Vagina (tissue), 2 donors: ENCODE measurements around the gene MSANTD1. TPM values are rescaled to one million over a fixed set of nuclear protein-coding genes. Genes with fewer than 3 reads are reported as not detected.

Experiments
- DNase-seq, 2 donors: peaks; one replicate each; pipeline ENCODE4 v3.0.0-alpha.2; 2017; ENCODE audit errors: extremely low spot score in 2 of 2
- H3K27ac ChIP-seq: fragments of 200-600 bp; sonication (generic); one replicate; pipeline ENCODE4 v1.5.1; 2019
- H3K27me3 ChIP-seq: fragments of 200-600 bp; sonication (generic); one replicate; pipeline ENCODE4 v1.5.1; 2019
- H3K36me3 ChIP-seq, 2 donors: fragments of 200-600 bp; sonication (generic); one replicate each; pipeline ENCODE4 v1.5.1; 2017 to 2019
- H3K4me1 ChIP-seq: fragments of 200-600 bp; sonication (generic); one replicate; pipeline ENCODE4 v1.5.1; 2019
- H3K4me3 ChIP-seq, 2 donors: fragments of 200-600 bp; sonication (generic); 1 replicate in 1 of 2; 2 replicates in 1 of 2; pipeline ENCODE4 v1.5.1; 2016 to 2019
- H3K9me3 ChIP-seq: fragments of 200-600 bp; sonication (generic); one replicate; pipeline ENCODE4 v1.5.1; 2019
- POLR2A ChIP-seq, 2 donors: fragments of 450-650 bp; IDR thresholded peaks; one replicate each; pipeline ENCODE4 v1.6.1; 2017; ENCODE audit warnings: antibody characterized with exemption in 2 of 2, mild to moderate bottlenecking in 2 of 2, moderate library complexity in 2 of 2
- POLR2AphosphoS5 ChIP-seq, 2 donors: sonication (generic); formaldehyde crosslinking; IDR thresholded peaks; one replicate each; pipeline ENCODE4 v1.9.0; 2017; ENCODE audit warnings: antibody characterized with exemption in 2 of 2, mild to moderate bottlenecking in 2 of 2, low read depth in 1 of 2; ENCODE audit not compliant: insufficient read depth in 1 of 2
- intact Hi-C: fragments of 100-400 bp; cut with DNase I; formaldehyde crosslinking; loops from one replicate; pipeline ENCODE4 v1.15.1; 2023
- total RNA-seq: library from RNA; depleted of rRNA; stranded (reverse); fragments of >200 nt; gene quantifications from one replicate; pipeline ENCODE4 v1.2.3, GENCODE V29; 2016
- TF ChIP-seq, protein P1 (sequence below), 3 experiments: fragments of 450-650 bp in 2 of 3; fragments of 200-600 bp in 1 of 3; sonication (generic) in 1 of 3; IDR thresholded peaks; one replicate each; pipeline ENCODE4 v1.5.1; 2017 to 2019; ENCODE audit warnings: antibody characterized with exemption in 3 of 3, mild to moderate bottlenecking in 2 of 3, moderate library complexity in 2 of 3

MSANTD1 gene
- total RNA-seq, 1 donor from 2014 or later = 0.49 TPM

DNA sequence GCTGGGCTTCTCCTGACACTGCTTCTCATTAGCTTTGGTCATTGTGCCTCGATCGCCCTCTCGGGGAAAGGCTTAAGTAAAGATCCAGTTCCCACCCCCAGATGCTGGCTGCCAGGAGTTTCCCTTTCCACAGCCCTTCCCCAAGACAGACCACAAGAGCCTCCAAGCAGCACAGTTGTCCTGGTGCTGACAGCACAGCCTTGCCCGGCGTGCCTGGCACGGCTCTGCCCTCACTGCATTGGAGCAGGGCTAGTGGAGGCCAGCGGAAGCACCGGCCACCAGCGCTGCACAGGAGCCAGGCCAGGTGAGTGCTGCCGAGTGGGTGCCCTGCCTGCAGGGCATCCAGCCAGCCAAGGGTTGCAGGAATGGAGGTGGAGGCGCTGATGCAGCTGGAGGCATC is 9.7 kb upstream of the MSANTD1 start:
- DNase-seq = no peak
- intact Hi-C loops = no loop called here
- H3K4me1 ChIP-seq = peaks cover 12% of the 10 kb centered on the region
- H3K27me3 ChIP-seq = no peaks in the 10 kb centered on the region
- H3K36me3 ChIP-seq = peaks cover 4 to 53% of the 10 kb centered on the region in 2 donors
- no peak overlapping the region for H3K27ac ChIP-seq
- TF ChIP-seq, protein P1, sequence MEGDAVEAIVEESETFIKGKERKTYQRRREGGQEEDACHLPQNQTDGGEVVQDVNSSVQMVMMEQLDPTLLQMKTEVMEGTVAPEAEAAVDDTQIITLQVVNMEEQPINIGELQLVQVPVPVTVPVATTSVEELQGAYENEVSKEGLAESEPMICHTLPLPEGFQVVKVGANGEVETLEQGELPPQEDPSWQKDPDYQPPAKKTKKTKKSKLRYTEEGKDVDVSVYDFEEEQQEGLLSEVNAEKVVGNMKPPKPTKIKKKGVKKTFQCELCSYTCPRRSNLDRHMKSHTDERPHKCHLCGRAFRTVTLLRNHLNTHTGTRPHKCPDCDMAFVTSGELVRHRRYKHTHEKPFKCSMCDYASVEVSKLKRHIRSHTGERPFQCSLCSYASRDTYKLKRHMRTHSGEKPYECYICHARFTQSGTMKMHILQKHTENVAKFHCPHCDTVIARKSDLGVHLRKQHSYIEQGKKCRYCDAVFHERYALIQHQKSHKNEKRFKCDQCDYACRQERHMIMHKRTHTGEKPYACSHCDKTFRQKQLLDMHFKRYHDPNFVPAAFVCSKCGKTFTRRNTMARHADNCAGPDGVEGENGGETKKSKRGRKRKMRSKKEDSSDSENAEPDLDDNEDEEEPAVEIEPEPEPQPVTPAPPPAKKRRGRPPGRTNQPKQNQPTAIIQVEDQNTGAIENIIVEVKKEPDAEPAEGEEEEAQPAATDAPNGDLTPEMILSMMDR (IDR thresholded peaks at IDR 0.05) = no peak
- TF ChIP-seq POLR2A (IDR thresholded peaks at IDR 0.05) (no peak), POLR2AphosphoS5 (IDR thresholded peaks at IDR 0.05; ENCODE audit: insufficient read depth in 1 of 2, low read depth in 1 of 2) (no peak)
- no peaks in the 10 kb centered on the region for H3K9me3 ChIP-seq
- H3K4me3 ChIP-seq = no peak overlapping the region

DNA sequence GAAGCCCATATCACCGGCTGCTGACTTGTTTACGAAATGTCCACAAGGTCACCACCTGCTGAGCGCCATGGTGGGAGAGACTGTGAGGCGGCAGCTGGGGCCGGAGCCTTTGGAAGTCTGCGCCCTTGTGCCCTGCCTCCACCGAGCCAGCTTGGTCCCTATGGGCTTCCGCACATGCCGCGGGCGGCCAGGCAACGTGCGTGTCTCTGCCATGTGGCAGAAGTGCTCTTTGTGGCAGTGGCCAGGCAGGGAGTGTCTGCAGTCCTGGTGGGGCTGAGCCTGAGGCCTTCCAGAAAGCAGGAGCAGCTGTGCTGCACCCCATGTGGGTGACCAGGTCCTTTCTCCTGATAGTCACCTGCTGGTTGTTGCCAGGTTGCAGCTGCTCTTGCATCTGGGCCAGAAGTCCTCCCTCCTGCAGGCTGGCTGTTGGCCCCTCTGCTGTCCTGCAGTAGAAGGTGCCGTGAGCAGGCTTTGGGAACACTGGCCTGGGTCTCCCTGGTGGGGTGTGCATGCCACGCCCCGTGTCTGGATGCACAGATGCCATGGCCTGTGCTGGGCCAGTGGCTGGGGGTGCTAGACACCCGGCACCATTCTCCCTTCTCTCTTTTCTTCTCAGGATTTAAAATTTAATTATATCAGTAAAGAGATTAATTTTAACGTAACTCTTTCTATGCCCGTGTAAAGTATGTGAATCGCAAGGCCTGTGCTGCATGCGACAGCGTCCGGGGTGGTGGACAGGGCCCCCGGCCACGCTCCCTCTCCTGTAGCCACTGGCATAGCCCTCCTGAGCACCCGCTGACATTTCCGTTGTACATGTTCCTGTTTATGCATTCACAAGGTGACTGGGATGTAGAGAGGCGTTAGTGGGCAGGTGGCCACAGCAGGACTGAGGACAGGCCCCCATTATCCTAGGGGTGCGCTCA is 8.7 kb upstream of the MSANTD1 start:
- no peaks in the 10 kb centered on the region for H3K9me3 ChIP-seq
- H3K36me3 ChIP-seq = peaks cover 4 to 50% of the 10 kb centered on the region in 2 donors
- no peak for TF ChIP-seq POLR2AphosphoS5 (IDR thresholded peaks at IDR 0.05; ENCODE audit: insufficient read depth in 1 of 2, low read depth in 1 of 2)
- TF ChIP-seq, protein P1 (IDR thresholded peaks at IDR 0.05) = no peak
- no peak for TF ChIP-seq POLR2A (IDR thresholded peaks at IDR 0.05)
- no peak overlapping the region for H3K4me3 ChIP-seq
- no peak for DNase-seq
- peaks cover 12% of the 10 kb centered on the region for H3K4me1 ChIP-seq
- intact Hi-C loops = no loop called here
- no peak overlapping the region for H3K27ac ChIP-seq
- H3K27me3 ChIP-seq = no peaks in the 10 kb centered on the region

DNA sequence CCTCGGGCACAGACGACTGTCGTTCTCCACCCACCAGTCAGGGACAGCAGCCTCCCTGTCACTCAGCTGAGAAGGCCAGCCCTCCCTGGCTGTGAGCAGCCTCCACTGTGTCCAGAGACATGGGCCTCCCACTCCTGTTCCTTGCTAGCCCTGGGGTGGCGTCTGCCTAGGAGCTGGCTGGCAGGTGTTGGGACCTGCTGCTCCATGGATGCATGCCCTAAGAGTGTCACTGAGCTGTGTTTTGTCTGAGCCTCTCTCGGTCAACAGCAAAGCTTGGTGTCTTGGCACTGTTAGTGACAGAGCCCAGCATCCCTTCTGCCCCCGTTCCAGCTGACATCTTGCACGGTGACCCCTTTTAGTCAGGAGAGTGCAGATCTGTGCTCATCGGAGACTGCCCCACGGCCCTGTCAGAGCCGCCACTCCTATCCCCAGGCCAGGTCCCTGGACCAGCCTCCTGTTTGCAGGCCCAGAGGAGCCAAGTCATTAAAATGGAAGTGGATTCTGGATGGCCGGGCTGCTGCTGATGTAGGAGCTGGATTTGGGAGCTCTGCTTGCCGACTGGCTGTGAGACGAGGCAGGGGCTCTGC is 7.9 kb upstream of the MSANTD1 start:
- H3K36me3 ChIP-seq = peaks cover 4 to 42% of the 10 kb centered on the region in 2 donors
- no peak overlapping the region for H3K27ac ChIP-seq
- intact Hi-C loops = no loop called here
- H3K4me3 ChIP-seq = no peak overlapping the region
- H3K27me3 ChIP-seq = no peaks in the 10 kb centered on the region
- no peak for DNase-seq
- TF ChIP-seq POLR2AphosphoS5 (IDR thresholded peaks at IDR 0.05; ENCODE audit: insufficient read depth in 1 of 2, low read depth in 1 of 2) (no peak), POLR2A (IDR thresholded peaks at IDR 0.05) (no peak)
- TF ChIP-seq, protein P1 (IDR thresholded peaks at IDR 0.05) = no peak
- no peaks in the 10 kb centered on the region for H3K9me3 ChIP-seq
- H3K4me1 ChIP-seq = peaks cover 12% of the 10 kb centered on the region

DNA sequence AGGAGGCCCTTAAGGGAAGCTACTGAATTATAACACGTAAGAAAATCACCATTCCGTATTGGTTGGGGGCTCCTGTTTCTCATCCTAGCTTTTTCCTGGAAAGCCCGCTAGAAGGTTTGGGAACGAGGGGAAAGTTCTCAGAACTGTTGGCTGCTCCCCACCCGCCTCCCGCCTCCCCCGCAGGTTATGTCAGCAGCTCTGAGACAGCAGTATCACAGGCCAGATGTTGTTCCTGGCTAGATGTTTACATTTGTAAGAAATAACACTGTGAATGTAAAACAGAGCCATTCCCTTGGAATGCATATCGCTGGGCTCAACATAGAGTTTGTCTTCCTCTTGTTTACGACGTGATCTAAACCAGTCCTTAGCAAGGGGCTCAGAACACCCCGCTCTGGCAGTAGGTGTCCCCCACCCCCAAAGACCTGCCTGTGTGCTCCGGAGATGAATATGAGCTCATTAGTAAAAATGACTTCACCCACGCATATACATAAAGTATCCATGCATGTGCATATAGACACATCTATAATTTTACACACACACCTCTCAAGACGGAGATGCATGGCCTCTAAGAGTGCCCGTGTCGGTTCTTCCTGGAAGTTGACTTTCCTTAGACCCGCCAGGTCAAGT is 6.9 kb upstream of the MSANTD1 start:
- intact Hi-C loops = no loop called here
- DNase-seq = no peak
- H3K4me1 ChIP-seq = peaks cover 12% of the 10 kb centered on the region
- H3K4me3 ChIP-seq = no peak overlapping the region
- TF ChIP-seq POLR2AphosphoS5 (IDR thresholded peaks at IDR 0.05; ENCODE audit: insufficient read depth in 1 of 2, low read depth in 1 of 2) (no peak), POLR2A (IDR thresholded peaks at IDR 0.05) (no peak)
- TF ChIP-seq, protein P1 (IDR thresholded peaks at IDR 0.05) = no peak
- H3K36me3 ChIP-seq = peaks cover 4 to 34% of the 10 kb centered on the region in 2 donors
- H3K27me3 ChIP-seq = no peaks in the 10 kb centered on the region
- H3K27ac ChIP-seq = no peak overlapping the region
- no peaks in the 10 kb centered on the region for H3K9me3 ChIP-seq
